ENCODE results near the gene ACSL3. TPM values are rescaled to one million over a fixed set of nuclear protein-coding genes. Genes with fewer than 3 reads are reported as not detected.

The ACSL3 gene
- total and polyA plus RNA-seq, 7 donors, result 7.9 to 75.7 (median 48.2) TPM

DNA sequence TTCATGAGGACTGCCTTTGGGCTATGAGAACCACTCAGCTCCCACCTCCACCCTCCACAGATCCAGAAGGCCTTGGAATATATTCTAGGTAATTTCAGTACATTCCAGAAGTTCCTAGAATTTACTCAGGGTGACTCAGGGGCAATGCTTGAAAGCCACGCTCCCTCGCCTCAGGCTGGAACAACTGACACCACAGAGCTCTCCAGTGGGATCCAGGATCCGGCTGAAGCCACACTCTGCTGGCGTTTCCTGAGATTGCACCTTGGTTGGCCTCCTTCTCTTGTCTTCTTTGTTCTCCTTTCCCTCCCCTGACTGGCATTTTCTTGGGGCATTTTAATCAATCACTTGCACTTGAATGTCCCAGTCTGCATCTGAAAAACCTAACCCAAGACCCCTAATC is 98.5 kb downstream of the ACSL3 start:
- TF ChIP-seq POLR2A (IDR thresholded peaks at IDR 0.05) (no peak), POLR2AphosphoS5 (IDR thresholded peaks at IDR 0.05) (no peak), EP300 (IDR thresholded peaks at IDR 0.05) (no peak)
- TF ChIP-seq, protein P1, sequence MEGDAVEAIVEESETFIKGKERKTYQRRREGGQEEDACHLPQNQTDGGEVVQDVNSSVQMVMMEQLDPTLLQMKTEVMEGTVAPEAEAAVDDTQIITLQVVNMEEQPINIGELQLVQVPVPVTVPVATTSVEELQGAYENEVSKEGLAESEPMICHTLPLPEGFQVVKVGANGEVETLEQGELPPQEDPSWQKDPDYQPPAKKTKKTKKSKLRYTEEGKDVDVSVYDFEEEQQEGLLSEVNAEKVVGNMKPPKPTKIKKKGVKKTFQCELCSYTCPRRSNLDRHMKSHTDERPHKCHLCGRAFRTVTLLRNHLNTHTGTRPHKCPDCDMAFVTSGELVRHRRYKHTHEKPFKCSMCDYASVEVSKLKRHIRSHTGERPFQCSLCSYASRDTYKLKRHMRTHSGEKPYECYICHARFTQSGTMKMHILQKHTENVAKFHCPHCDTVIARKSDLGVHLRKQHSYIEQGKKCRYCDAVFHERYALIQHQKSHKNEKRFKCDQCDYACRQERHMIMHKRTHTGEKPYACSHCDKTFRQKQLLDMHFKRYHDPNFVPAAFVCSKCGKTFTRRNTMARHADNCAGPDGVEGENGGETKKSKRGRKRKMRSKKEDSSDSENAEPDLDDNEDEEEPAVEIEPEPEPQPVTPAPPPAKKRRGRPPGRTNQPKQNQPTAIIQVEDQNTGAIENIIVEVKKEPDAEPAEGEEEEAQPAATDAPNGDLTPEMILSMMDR (IDR thresholded peaks at IDR 0.05), result no peak
- WGBS, 2 donors, result 75 to 85% methylated on average over 4 of the region's 4 CpGs

DNA sequence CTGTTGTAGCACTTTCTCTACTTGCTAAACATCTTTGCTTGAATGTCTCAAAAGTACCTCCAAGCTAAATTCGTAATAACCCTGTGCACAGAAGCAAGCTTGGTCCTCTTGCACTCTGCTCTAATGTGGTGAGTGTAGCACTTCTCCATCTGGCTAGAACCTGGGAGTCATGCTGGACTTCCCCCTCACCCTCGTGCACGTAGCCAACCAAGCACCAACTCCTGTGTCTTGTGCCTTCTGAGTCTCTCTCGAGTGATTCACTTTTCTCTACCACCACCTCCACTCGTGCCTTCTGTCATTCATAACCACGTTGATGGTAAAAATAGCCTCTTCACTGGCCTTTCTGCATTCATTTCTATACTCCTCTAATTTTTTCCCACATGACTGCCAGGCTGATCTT is 99.3 kb downstream of the ACSL3 start:
- Histone ChIP-seq H3K4me3 (no peak overlapping the region), H3K27ac (no peak overlapping the region), H3K4me1 (peaks cover 0 to 5% (median 0%) of the 10 kb centered on the region in 4 donors), H3K9me3 (no peaks in the 10 kb centered on the region), H3K27me3 (no peaks in the 10 kb centered on the region), H3K36me3 (no peaks in the 10 kb centered on the region)
- 69 to 80% methylated on average over 6 of the region's 6 CpGs for WGBS, 2 donors
- TF ChIP-seq, protein P1 (IDR thresholded peaks at IDR 0.05), result no peak
- TF ChIP-seq EP300 (IDR thresholded peaks at IDR 0.05) (no peak), POLR2A (IDR thresholded peaks at IDR 0.05) (no peak), POLR2AphosphoS5 (IDR thresholded peaks at IDR 0.05) (no peak)
- intact Hi-C loops (cut with DNase I), result no loop called here
- DNase-seq, result no peak

More for the DNA sequence above, 98.5 kb downstream of the ACSL3 start:
- H3K4me3 ChIP-seq, result no peak overlapping the region
- H3K9me3 ChIP-seq, result no peaks in the 10 kb centered on the region
- intact Hi-C loops (cut with DNase I), result no loop called here
- H3K27me3 ChIP-seq, result no peaks in the 10 kb centered on the region
- H3K36me3 ChIP-seq, result no peaks in the 10 kb centered on the region
- H3K27ac ChIP-seq, result no peak overlapping the region
- H3K4me1 ChIP-seq, result peaks cover 0 to 5% (median 0%) of the 10 kb centered on the region in 4 donors
- DNase-seq, result no peak

DNA sequence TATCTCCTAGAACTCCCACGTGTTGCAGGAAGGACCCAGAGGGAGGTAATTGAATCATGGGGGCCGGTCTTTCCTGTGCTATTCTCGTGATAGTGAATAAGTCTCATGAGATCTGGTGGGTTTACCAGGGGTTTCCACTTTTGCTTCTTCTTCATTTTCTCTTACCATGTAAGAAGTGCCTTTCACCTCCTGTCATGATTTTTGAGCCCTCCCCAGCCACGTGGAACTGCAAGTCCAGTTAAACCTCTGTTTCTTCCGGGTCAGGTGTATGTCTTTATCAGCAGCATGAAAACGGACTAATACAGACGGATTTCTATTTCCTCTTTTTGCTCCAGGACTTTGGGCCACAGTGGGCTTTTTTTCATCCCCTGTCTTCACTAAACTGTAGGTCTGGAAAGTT is 102.8 kb downstream of the ACSL3 start:
- intact Hi-C loops (cut with DNase I), result no loop called here
- Histone ChIP-seq H3K4me3 (no peak overlapping the region), H3K36me3 (no peaks in the 10 kb centered on the region), H3K27me3 (no peaks in the 10 kb centered on the region), H3K4me1 (peaks cover 0 to 5% (median 0%) of the 10 kb centered on the region in 4 donors), H3K27ac (no peak overlapping the region), H3K9me3 (no peaks in the 10 kb centered on the region)
- TF ChIP-seq POLR2A (IDR thresholded peaks at IDR 0.05), result no peak
- TF ChIP-seq EP300 (IDR thresholded peaks at IDR 0.05), result no peak
- no peak for TF ChIP-seq POLR2AphosphoS5 (IDR thresholded peaks at IDR 0.05)
- TF ChIP-seq, protein P1 (IDR thresholded peaks at IDR 0.05), result no peak
- WGBS, 2 donors, result 88% methylated on average over 7 of the region's 7 CpGs
- DNase-seq, result no peak

DNA sequence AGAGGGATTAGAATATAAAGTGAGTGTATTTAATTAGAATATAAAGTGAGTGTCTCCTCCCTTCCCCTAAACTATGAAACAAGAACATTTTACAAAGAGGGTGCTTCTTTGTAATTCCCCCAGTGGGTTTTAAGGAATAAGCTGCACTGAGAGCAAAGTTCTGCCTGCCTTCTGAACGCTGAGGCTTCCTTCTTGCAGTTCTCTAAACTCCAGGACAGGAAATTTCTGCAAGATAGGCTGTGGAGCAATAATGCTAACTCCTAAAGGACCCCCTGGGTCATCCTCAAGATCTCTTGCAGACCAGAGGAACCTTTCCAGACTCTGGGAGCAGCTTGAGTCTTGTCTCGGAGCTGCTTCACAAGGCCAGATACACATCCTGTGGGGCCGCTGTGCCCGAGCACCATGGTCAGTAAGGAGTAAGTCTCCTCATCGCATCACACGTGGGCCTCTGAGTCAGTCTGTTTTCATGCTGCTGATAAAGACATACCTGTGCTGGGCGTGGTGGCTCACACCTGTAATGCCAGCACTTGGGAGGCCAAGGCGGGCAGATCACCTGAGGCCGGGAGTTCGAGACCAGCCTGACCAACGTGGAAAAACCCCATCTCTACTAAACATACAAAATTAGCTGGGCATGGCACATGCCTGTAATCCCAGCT is 103.7 kb downstream of the ACSL3 start:
- Histone ChIP-seq H3K27ac (no peak overlapping the region), H3K4me1 (peaks cover 0 to under 1% (median 0%) of the 10 kb centered on the region in 4 donors), H3K4me3 (no peak overlapping the region), H3K9me3 (no peaks in the 10 kb centered on the region), H3K27me3 (no peaks in the 10 kb centered on the region), H3K36me3 (no peaks in the 10 kb centered on the region)
- TF ChIP-seq POLR2AphosphoS5 (IDR thresholded peaks at IDR 0.05) (no peak), POLR2A (IDR thresholded peaks at IDR 0.05) (no peak), EP300 (IDR thresholded peaks at IDR 0.05) (no peak)
- TF ChIP-seq, protein P1 (IDR thresholded peaks at IDR 0.05), result no peak
- 76 to 83% methylated on average over 11 of the region's 11 CpGs for WGBS, 2 donors
- DNase-seq, result no peak
- intact Hi-C loops (cut with DNase I), result no loop called here

DNA sequence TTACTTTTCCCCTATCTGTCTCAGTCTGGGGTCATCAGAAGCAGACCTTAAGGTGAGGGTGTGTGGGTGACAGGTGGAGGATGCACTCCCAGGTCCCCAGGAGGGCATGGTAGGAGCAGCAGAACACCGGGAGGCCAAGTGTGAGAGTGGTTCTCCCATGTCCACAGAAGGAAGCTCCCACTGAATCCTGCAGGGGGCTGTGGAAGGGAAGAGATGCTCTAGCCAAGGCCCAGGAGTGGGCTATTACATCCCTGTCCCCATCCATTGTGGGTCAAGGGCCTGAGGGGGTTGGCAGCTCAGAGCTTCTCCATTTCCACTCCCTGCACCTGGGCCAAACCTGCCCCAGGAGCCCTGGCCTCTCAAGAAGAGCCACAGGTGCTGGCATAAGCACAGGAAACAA is 104.7 kb downstream of the ACSL3 start:
- intact Hi-C loops (cut with DNase I), result no loop called here
- Histone ChIP-seq H3K4me3 (no peak overlapping the region), H3K36me3 (no peaks in the 10 kb centered on the region), H3K9me3 (no peaks in the 10 kb centered on the region), H3K27ac (no peak overlapping the region), H3K4me1 (no peaks in the 10 kb centered on the region), H3K27me3 (no peaks in the 10 kb centered on the region)
- TF ChIP-seq POLR2AphosphoS5 (IDR thresholded peaks at IDR 0.05) (no peak), EP300 (IDR thresholded peaks at IDR 0.05) (no peak), POLR2A (IDR thresholded peaks at IDR 0.05) (no peak)
- TF ChIP-seq, protein P1 (IDR thresholded peaks at IDR 0.05), result no peak
- no peak for DNase-seq
- 93 to 95% methylated on average over 1 of the region's 1 CpG for WGBS, 2 donors

Measured in sigmoid colon (tissue), 7 donors.